Heart right ventricle (tissue), 16 donors: ENCODE results near the gene ITPRIPL2. TPM values are rescaled to one million over a fixed set of nuclear protein-coding genes. Genes with fewer than 3 reads are reported as not detected.

Experiments used
- ATAC-seq, 8 donors: fragments of 200-7000 bp; cut with Tn5 transposase; one replicate each; pipeline ENCODE4 v1.9.1; 2020; ENCODE audit warnings: mild to moderate bottlenecking in 8 of 8, moderate library complexity in 8 of 8, moderate number of reproducible peaks in 1 of 8
- DNase-seq, 2 donors: peaks; one replicate each; pipeline ENCODE4 v3.0.0-alpha.2; 2020
- H3K27ac ChIP-seq, 10 donors: fragments of 200-600 bp; sonication (generic) in 2 of 10; one replicate each; pipeline versions ENCODE4 v1.5.0 to v1.8.0; 2020 to 2022; ENCODE audit warnings: mild to moderate bottlenecking in 3 of 10
- H3K27me3 ChIP-seq, 7 donors: fragments of 200-600 bp; one replicate each; pipeline ENCODE4 v1.8.0; 2021 to 2022; ENCODE audit warnings: mild to moderate bottlenecking in 2 of 7
- H3K36me3 ChIP-seq, 9 donors: fragments of 200-600 bp; sonication (generic) in 1 of 9; one replicate each; pipeline versions ENCODE4 v1.5.0 to v1.8.0; 2020 to 2022; ENCODE audit warnings: mild to moderate bottlenecking in 2 of 9
- H3K4me1 ChIP-seq, 9 donors: fragments of 200-600 bp; sonication (generic) in 1 of 9; one replicate each; pipeline versions ENCODE4 v1.5.0 to v1.8.0; 2020 to 2022; ENCODE audit warnings: mild to moderate bottlenecking in 4 of 9
- H3K4me3 ChIP-seq, 10 donors: fragments of 200-600 bp; sonication (generic) in 2 of 10; one replicate each; pipeline versions ENCODE4 v1.5.0 to v1.8.0; 2020 to 2022; ENCODE audit warnings: mild to moderate bottlenecking in 7 of 10, moderate library complexity in 2 of 10
- H3K9me3 ChIP-seq, 11 donors: fragments of 200-600 bp in 10 of 11; sonication (generic) in 2 of 11; one replicate each; pipeline versions ENCODE4 v1.5.0 to v1.8.0; 2013 to 2022; ENCODE audit warnings: mild to moderate bottlenecking in 2 of 11, control low read depth in 1 of 11, moderate library complexity in 1 of 11
- whole genome bisulfite sequencing, 2 donors: extraction: QIAGEN DNeasy Blood & Tissue Kit; methylation state at CpG; one replicate each; pipeline ENCODE4 v1.1.7; 2013; ENCODE audit warnings: inconsistent platforms in 1 of 2; 5-methylcytosine and 5-hydroxymethylcytosine counted together
- intact Hi-C, 10 donors: fragments of 100-400 bp; cut with DNase I; formaldehyde crosslinking; loops; one replicate each; pipeline versions ENCODE4 v1.11.1 to v1.14.2; 2022
- polyA plus RNA-seq, 2 donors: library from polyadenylated mRNA; stranded (reverse); fragments of 200-250 nt; gene quantifications; one replicate each; pipeline ENCODE4 v1.2.3, GENCODE V29; 2013
- total RNA-seq, 10 donors: library from RNA; stranded (reverse); fragmentation: NEBNext Ultra II Directional in 3 of 10; extraction: Animal tissue kit (Norgen Biotek cat#: 25700) in 3 of 10; gene quantifications; one replicate each; pipeline versions ENCODE4 v1.2.1 to v1.2.4, GENCODE V29; 2021 to 2023
- TF ChIP-seq, protein P1 (sequence below), 9 donors: fragments of 200-600 bp; sonication (generic) in 2 of 9; IDR thresholded peaks; one replicate each; pipeline versions ENCODE4 v1.5.0 to v1.8.0; 2021 to 2022; ENCODE audit warnings: antibody characterized with exemption in 9 of 9, mild to moderate bottlenecking in 5 of 9, moderate library complexity in 1 of 9
- donor health status: Arrhythmogenic right ventricular cardiomyopathy.
- donor health status: ischemic (EF 13 %, LVEDD 7.1; RV severe dilation, severe dysfunction).
- donor health status: healthy with polysubstance abuse.
- donor health status: DM: no; HTN: yes; CAD: no.
- donor health status: DM: no; HTN: no; CAD: no.
- donor health status: ischemic (EF 25% LVEDD 6.9; RV normal size, moderate dysfunction).
- donor health status: ischemic (EF 25% LVEDD 5.7; RV mildly dilated, moderate dysfunction).
- donor health status: healthy.
- donor health status: DM: yes; HTN: yes; CAD: no.
- donor health status: Ischemic cardiomyopathy.
- donor health status: ischemic (EF 35%, LVEDD 5.7; RV mildly dilated, moderate dysfunction).
- donor health status: nonischemic (EF 11% LVEDD 7.7; RV severe dilation, severe dysfunction).
- donor health status: DM: yes; HTN: yes; CAD: no.
- donor health status: PGD.
- donor health status: ischemic (EF 29% LVEDD 5.4; RV normal size, mild dysfunction).
- donor health status: nonischemic (EF 23%, LVEDD 6.1; RV moderate dilation, normal function).

Gene ITPRIPL2
- total and polyA plus RNA-seq, 12 donors = 5.0 to 30.6 (median 13.1) TPM

DNA sequence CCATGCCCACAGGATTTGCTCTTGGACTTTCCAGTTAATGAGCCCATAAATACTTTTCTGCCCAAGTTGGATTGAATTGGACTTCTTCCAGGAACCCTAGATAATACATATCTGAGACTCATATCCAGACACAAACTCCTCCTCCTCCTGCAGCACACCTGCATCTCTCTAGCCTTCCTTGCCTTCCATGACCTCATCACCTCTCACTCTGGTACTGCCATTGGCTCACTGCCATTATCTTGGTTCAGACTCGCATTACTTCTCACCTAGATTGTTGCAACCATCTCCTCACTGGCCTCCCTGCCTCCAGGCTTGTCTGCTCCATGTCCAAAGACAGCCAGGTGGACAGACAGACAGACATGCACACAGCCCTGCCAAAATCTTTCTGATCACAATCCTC lies 49.5 kb downstream of the ITPRIPL2 start:
- H3K9me3 ChIP-seq = no peaks in the 10 kb centered on the region
- H3K27ac ChIP-seq = no peak overlapping the region
- no peaks in the 10 kb centered on the region for H3K36me3 ChIP-seq
- WGBS, 2 donors = 79 to 90% methylated on average over 1 of the region's 1 CpG
- no peak overlapping the region for H3K4me3 ChIP-seq
- ATAC-seq = no peak
- intact Hi-C loops = loop anchor here in 4 of 10 donors (10.0 kb wide), 3 partner anchors 48 to 212 kb away; partner anchors contain the start of gene ITPRIPL2 (in 2 of the 4)
- peaks cover 0 to 12% (median 6%) of the 10 kb centered on the region in 9 donors for H3K4me1 ChIP-seq
- DNase-seq = no peak
- TF ChIP-seq, protein P1, sequence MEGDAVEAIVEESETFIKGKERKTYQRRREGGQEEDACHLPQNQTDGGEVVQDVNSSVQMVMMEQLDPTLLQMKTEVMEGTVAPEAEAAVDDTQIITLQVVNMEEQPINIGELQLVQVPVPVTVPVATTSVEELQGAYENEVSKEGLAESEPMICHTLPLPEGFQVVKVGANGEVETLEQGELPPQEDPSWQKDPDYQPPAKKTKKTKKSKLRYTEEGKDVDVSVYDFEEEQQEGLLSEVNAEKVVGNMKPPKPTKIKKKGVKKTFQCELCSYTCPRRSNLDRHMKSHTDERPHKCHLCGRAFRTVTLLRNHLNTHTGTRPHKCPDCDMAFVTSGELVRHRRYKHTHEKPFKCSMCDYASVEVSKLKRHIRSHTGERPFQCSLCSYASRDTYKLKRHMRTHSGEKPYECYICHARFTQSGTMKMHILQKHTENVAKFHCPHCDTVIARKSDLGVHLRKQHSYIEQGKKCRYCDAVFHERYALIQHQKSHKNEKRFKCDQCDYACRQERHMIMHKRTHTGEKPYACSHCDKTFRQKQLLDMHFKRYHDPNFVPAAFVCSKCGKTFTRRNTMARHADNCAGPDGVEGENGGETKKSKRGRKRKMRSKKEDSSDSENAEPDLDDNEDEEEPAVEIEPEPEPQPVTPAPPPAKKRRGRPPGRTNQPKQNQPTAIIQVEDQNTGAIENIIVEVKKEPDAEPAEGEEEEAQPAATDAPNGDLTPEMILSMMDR (IDR thresholded peaks at IDR 0.05) = no peak
- peaks cover 0 to 30% (median 12%) of the 10 kb centered on the region in 7 donors for H3K27me3 ChIP-seq

GRCh38 chr16:19164285-19164684 lies 50.5 kb downstream of the ITPRIPL2 start:
- WGBS, 2 donors = 63 to 75% methylated on average over 4 of the region's 4 CpGs
- intact Hi-C loops = loop anchor here in 4 of 10 donors (10.0 kb wide), 3 partner anchors 49 to 211 kb away; partner anchors contain the start of gene ITPRIPL2 (in 2 of the 4)

GRCh38 chr16:19165101-19165500 lies 51.3 kb downstream of the ITPRIPL2 start:
- ATAC-seq (no peak), DNase-seq (no peak)
- peaks cover 0 to 47% (median 27%) of the 10 kb centered on the region in 7 donors for H3K27me3 ChIP-seq
- WGBS, 2 donors = 69 to 80% methylated on average over 5 of the region's 5 CpGs
- H3K4me1 ChIP-seq = peaks cover 0 to 24% (median 15%) of the 10 kb centered on the region in 9 donors
- no peaks in the 10 kb centered on the region for H3K9me3 ChIP-seq
- no peak overlapping the region for H3K4me3 ChIP-seq
- no peak overlapping the region for H3K27ac ChIP-seq
- H3K36me3 ChIP-seq = no peaks in the 10 kb centered on the region
- intact Hi-C loops = loop anchor here in 6 of 10 donors (5.0 to 10.0 kb wide), 6 partner anchors 50 to 337 kb away; partner anchors contain the start of gene ITPRIPL2 (in 2 of the 6)
- TF ChIP-seq, protein P1 (IDR thresholded peaks at IDR 0.05) = no peak

More at GRCh38 chr16:19164285-19164684, 50.5 kb downstream of the ITPRIPL2 start:
- peaks cover 0 to 39% (median 22%) of the 10 kb centered on the region in 7 donors for H3K27me3 ChIP-seq
- TF ChIP-seq, protein P1 (IDR thresholded peaks at IDR 0.05) = no peak
- no peak for ATAC-seq
- peaks cover 0 to 22% (median 15%) of the 10 kb centered on the region in 9 donors for H3K4me1 ChIP-seq
- H3K9me3 ChIP-seq = no peaks in the 10 kb centered on the region
- no peaks in the 10 kb centered on the region for H3K36me3 ChIP-seq
- no peak overlapping the region for H3K4me3 ChIP-seq
- no peak overlapping the region for H3K27ac ChIP-seq
- no peak for DNase-seq

DNA sequence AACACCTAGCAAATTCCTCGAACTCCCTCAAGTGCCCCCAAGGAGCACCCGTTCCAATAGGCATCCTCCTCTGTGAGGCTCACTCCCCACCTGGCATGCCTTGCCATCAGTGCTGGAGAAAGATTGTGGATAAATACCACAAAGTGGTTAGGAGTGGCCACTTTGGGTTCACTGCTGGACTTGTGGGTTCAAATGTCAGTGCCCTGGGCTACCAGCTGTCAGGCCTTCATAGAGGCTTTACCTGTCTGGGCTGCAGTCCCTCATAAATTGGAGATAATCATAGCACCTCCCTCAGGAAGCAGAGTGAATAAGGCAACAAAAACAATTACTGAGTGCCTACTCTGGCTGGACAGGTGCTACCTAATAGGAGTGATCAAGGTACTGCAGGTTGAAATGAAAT lies 52.7 kb downstream of the ITPRIPL2 start:
- Histone ChIP-seq H3K36me3 (no peaks in the 10 kb centered on the region), H3K27ac (no peak overlapping the region), H3K4me1 (peaks cover 0 to 24% (median 15%) of the 10 kb centered on the region in 9 donors), H3K9me3 (no peaks in the 10 kb centered on the region), H3K27me3 (peaks cover 0 to 61% (median 27%) of the 10 kb centered on the region in 7 donors), H3K4me3 (no peak overlapping the region)
- DNase-seq (no peak), ATAC-seq (no peak)
- 70 to 80% methylated on average over 2 of the region's 2 CpGs for WGBS, 2 donors
- intact Hi-C loops = loop anchor here in 7 of 10 donors (2.0 to 10.0 kb wide), 9 partner anchors 52 to 336 kb away; partner anchors contain the start of gene ITPRIPL2 (in 2 of the 7)
- TF ChIP-seq, protein P1 (IDR thresholded peaks at IDR 0.05) = no peak
